Measurements from ENCODE around the gene MRNIP.

The MRNIP gene

GRCh38 chr5:179858586-179859427 lies at the start of gene MRNIP:
Gene MRNIP, minus strand, starts transcription at chr5:179858817. Its CDS starts 21 bp downstream, at chr5:179858796.
- DNase-seq, result peak; percentile 93 to 98

GRCh38 chr5:179907556-179908324 lies 49.1 kb upstream of the MRNIP start, which contains the start of gene TBC1D9B:
Gene TBC1D9B, minus strand, starts transcription at chr5:179907897. Its CDS starts 76 bp downstream, at chr5:179907821.
- DNase-seq, result peak in 1 of 2 experiments; percentile 58

- no peak for DNase-seq
Observed at GRCh38 chr5:179906795-179907555, 48.4 kb upstream of the MRNIP start.

GRCh38 chr5:179906294-179906794 lies 47.7 kb upstream of the MRNIP start:
- no peak for DNase-seq

- DNase-seq, result no peak
Observed at GRCh38 chr5:179905161-179905560, 46.5 kb upstream of the MRNIP start.

- no peak for DNase-seq
Observed at GRCh38 chr5:179904463-179905160, 46.0 kb upstream of the MRNIP start.

- no peak for DNase-seq
Observed at GRCh38 chr5:179902763-179903158, 44.1 kb upstream of the MRNIP start.

- DNase-seq, result no peak
Observed at GRCh38 chr5:179901915-179902762, 43.5 kb upstream of the MRNIP start.

GRCh38 chr5:179901462-179901861 lies 42.8 kb upstream of the MRNIP start:
- no peak for DNase-seq

GRCh38 chr5:179900711-179901110 lies 42.1 kb upstream of the MRNIP start:
- DNase-seq, result no peak

GRCh38 chr5:179900206-179900605 lies 41.6 kb upstream of the MRNIP start:
- no peak for DNase-seq

GRCh38 chr5:179895861-179896260 lies 37.2 kb upstream of the MRNIP start:
- DNase-seq, result no peak

- no peak for DNase-seq
Observed at GRCh38 chr5:179893958-179894895, 35.6 kb upstream of the MRNIP start.

- no peak for DNase-seq
Observed at GRCh38 chr5:179893076-179893957, 34.7 kb upstream of the MRNIP start.

GRCh38 chr5:179892255-179892654 lies 33.6 kb upstream of the MRNIP start:
- DNase-seq, result no peak

GRCh38 chr5:179890751-179891682 lies 32.4 kb upstream of the MRNIP start:
- DNase-seq, result no peak

GRCh38 chr5:179889885-179890284 lies 31.3 kb upstream of the MRNIP start:
- DNase-seq, result no peak

GRCh38 chr5:179887802-179888201 lies 29.2 kb upstream of the MRNIP start:
- DNase-seq, result no peak
